Caco-2 (cell line): Measurements from ENCODE around the gene TTC39A. TPM values are rescaled to one million over a fixed set of nuclear protein-coding genes. Genes with fewer than 3 reads are reported as not detected.
"Not testable (repeated sequence)": the region's sequence is repeated elsewhere in the genome, so short reads cannot be mapped to it uniquely, and the experiment has no call there.

ENCODE experiments used
- BruUV-seq: library from RNA; stranded (reverse); fragments of 400-500 nt; replicated peaks from 2 replicates; lab custom pipeline; 2021; lab: Mats Ljungman, UMichigan
- CTCF ChIA-PET: fragments of 300-600 bp; sonication (Branson Sonifier 250); formaldehyde crosslinking; loops from one replicate; lab custom pipeline; 2022; ENCODE audit warnings: antibody characterized with exemption; lab: Charles Lee
- POLR2A ChIA-PET: fragments of 300-600 bp; sonication (Branson Sonifier 250); formaldehyde crosslinking; loops from one replicate; lab custom pipeline; 2022; ENCODE audit warnings: antibody characterized with exemption; lab: Charles Lee
- DNase-seq, 2 experiments: peaks; one replicate each; pipeline versions ENCODE4 v3.0.0 to v3.0.0-alpha.2; 2020 to 2022
- H3K27me3 ChIP-seq: replicated peaks from 2 replicates; pipeline ENCODE4 v1.6.0; 2011; ENCODE audit warnings: low read length; ENCODE audit not compliant: control insufficient read depth, insufficient read depth
- H3K36me3 ChIP-seq: 2 replicates; pipeline ENCODE4 v1.5.1; 2011; ENCODE audit warnings: low read length; ENCODE audit not compliant: control insufficient read depth, insufficient read depth
- H3K4me1 ChIP-seq: fragments of 250-450 bp; sonication (Bioruptor Pico); 2 replicates; pipeline ENCODE4 v1.5.1; 2020; ENCODE audit warnings: mild to moderate bottlenecking
- H3K4me3 ChIP-seq: 2 replicates; pipeline ENCODE4 v1.5.1; 2011; ENCODE audit warnings: low read depth, mild to moderate bottlenecking, control low read depth, low read length
- H3K9me3 ChIP-seq: fragments of 250-450 bp; sonication (Bioruptor Pico); 2 replicates; pipeline ENCODE4 v1.5.1; 2020; ENCODE audit warnings: mild to moderate bottlenecking, moderate library complexity
- H3K27ac Mint-ChIP-seq: one replicate; pipeline ENCODE4 v1.8.0; 2022; ENCODE audit warnings: mixed read lengths; ENCODE audit not compliant: unreplicated experiment
- H3K27me3 Mint-ChIP-seq: one replicate; pipeline ENCODE4 v1.8.0; 2022; ENCODE audit warnings: mixed read lengths; ENCODE audit not compliant: insufficient read depth, unreplicated experiment
- H3K36me3 Mint-ChIP-seq: one replicate; pipeline ENCODE4 v1.8.0; 2022; ENCODE audit warnings: mild to moderate bottlenecking, mixed read lengths; ENCODE audit not compliant: insufficient read depth, unreplicated experiment
- H3K4me1 Mint-ChIP-seq: one replicate; pipeline ENCODE4 v1.8.0; 2022; ENCODE audit warnings: low read depth, mixed read lengths; ENCODE audit not compliant: unreplicated experiment
- H3K4me3 Mint-ChIP-seq: one replicate; pipeline ENCODE4 v1.8.0; 2022; ENCODE audit warnings: mild to moderate bottlenecking, moderate library complexity, mixed read lengths; ENCODE audit not compliant: unreplicated experiment
- H3K9me3 Mint-ChIP-seq: one replicate; pipeline ENCODE4 v1.8.0; 2022; ENCODE audit warnings: mixed read lengths; ENCODE audit not compliant: unreplicated experiment
- CTCF ChIP-seq, 2 experiments: fragments of 200-600 bp in 1 of 2; IDR thresholded peaks; 1 replicate in 1 of 2; 2 replicates in 1 of 2; pipeline versions ENCODE4 v1.5.1 to v1.8.0; 2011 to 2022; ENCODE audit warnings: antibody characterized with exemption in 1 of 2, control low read depth in 1 of 2, inconsistent platforms in 1 of 2, low read depth in 1 of 2, low read length in 1 of 2, mild to moderate bottlenecking in 1 of 2, moderate library complexity in 1 of 2; ENCODE audit not compliant: insufficient read depth in 1 of 2, severe bottlenecking in 1 of 2, unreplicated experiment in 1 of 2
- intact Hi-C: fragments of 100-400 bp; cut with micrococcal nuclease; formaldehyde crosslinking; loops from one replicate; pipeline ENCODE4 v1.10.0; 2022; ENCODE audit not compliant: unreplicated experiment
- total RNA-seq: library from RNA; stranded (reverse); gene quantifications from 2 replicates; pipeline ENCODE4 v1.2.3, GENCODE V29; 2022

The TTC39A gene
- total RNA-seq, 1 experiment from 2014 or later, result 21.0 TPM

- no peaks in the 10 kb centered on the region for H3K9me3 Mint-ChIP-seq
- H3K36me3 ChIP-seq, result no peaks in the 10 kb centered on the region
- no peaks in the 10 kb centered on the region for H3K27me3 ChIP-seq
- no peak overlapping the region for H3K27ac Mint-ChIP-seq
- H3K9me3 ChIP-seq, result no peaks in the 10 kb centered on the region
- no TSS peak for BruUV-seq
- H3K4me1 Mint-ChIP-seq, result no peaks in the 10 kb centered on the region
- no peak for DNase-seq
- TF ChIP-seq CTCF (IDR thresholded peaks at IDR 0.05; ENCODE audit: insufficient read depth in 1 of 2, low read depth in 1 of 2, low read length in 1 of 2, severe bottlenecking in 1 of 2, unreplicated experiment in 1 of 2), result no peak
- H3K4me1 ChIP-seq, result peaks cover 11% of the 10 kb centered on the region; the same call in 1 of the 2 replicates
- H3K36me3 Mint-ChIP-seq, result no peaks in the 10 kb centered on the region
- ChIA-PET POLR2A (no interaction called here), CTCF (no interaction called here)
- intact Hi-C loops, result no loop called here
- no peaks in the 10 kb centered on the region for H3K27me3 Mint-ChIP-seq
- no peak overlapping the region for H3K4me3 ChIP-seq
- no peak overlapping the region for H3K4me3 Mint-ChIP-seq
Observed at GRCh38 chr1:51253691-51254090, 76.7 kb downstream of the TTC39A start.

GRCh38 chr1:51252366-51252765 lies 78.0 kb downstream of the TTC39A start:
- Mint-ChIP-seq H3K4me3 (no peak overlapping the region), H3K9me3 (no peaks in the 10 kb centered on the region), H3K4me1 (no peaks in the 10 kb centered on the region), H3K27me3 (no peaks in the 10 kb centered on the region), H3K27ac (no peak overlapping the region), H3K36me3 (no peaks in the 10 kb centered on the region)
- ChIA-PET CTCF (no interaction called here), POLR2A (no interaction called here)
- BruUV-seq, result no TSS peak
- TF ChIP-seq CTCF (IDR thresholded peaks at IDR 0.05; ENCODE audit: insufficient read depth in 1 of 2, low read depth in 1 of 2, low read length in 1 of 2, severe bottlenecking in 1 of 2, unreplicated experiment in 1 of 2), result no peak
- Histone ChIP-seq H3K4me1 (peaks cover 11% of the 10 kb centered on the region; the same call in 1 of the 2 replicates), H3K27me3 (no peaks in the 10 kb centered on the region), H3K4me3 (no peak overlapping the region), H3K36me3 (no peaks in the 10 kb centered on the region), H3K9me3 (no peaks in the 10 kb centered on the region)
- DNase-seq, result no peak
- intact Hi-C loops, result no loop called here

DNA sequence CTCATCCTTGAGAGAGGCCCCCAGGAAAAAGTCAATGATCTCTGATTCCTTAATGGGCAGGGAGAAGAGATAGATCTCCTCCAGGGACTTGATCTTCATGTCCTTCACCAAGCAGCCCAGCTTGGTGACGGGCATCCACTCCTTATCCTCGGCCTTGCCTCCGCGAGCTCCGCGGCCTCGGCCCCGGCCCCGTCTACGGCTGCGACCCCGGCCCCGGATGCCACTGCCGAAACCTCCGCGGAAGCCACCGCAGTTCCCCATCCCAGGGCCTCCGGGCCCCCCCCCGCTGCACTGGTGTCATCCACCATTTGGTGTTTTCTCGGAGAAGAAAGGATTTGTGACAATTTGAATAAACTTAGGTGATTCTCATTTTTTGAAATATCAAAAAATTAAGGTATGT lies 79.2 kb downstream of the TTC39A start:
- H3K27me3 Mint-ChIP-seq, H3K36me3 Mint-ChIP-seq, POLR2A ChIA-PET, H3K4me3 ChIP-seq, H3K9me3 Mint-ChIP-seq, CTCF ChIA-PET, DNase-seq, H3K9me3 ChIP-seq, H3K36me3 ChIP-seq, H3K4me3 Mint-ChIP-seq, H3K4me1 Mint-ChIP-seq, H3K27me3 ChIP-seq, intact Hi-C loops, H3K27ac Mint-ChIP-seq, BruUV-seq: not testable (repeated sequence)
- peaks cover 11% of the 10 kb centered on the region; the same call in 1 of the 2 replicates for H3K4me1 ChIP-seq

DNA sequence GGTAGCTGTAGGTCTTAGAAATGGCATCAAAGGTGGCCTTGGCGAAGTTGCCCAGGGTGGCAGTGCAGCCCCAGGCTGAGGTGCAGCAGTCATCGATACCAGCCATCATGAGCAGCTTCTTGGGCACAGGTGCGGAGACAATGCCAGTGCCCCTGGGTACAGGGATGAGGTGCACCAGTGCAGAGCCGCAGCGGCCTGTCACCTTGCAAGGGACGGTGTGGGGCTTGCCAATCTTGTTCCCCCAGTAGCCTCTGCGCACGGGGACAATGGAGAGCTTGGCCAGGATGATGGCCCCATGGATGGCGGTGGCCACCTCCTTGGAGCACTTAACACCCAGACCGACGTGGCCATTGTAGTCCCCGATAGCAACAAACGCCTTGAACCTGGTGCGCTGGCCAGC lies 79.6 kb downstream of the TTC39A start:
- POLR2A ChIA-PET, H3K27me3 Mint-ChIP-seq, intact Hi-C loops, CTCF ChIA-PET, H3K36me3 Mint-ChIP-seq, H3K4me3 Mint-ChIP-seq, BruUV-seq, H3K4me1 Mint-ChIP-seq, H3K27ac Mint-ChIP-seq, H3K27me3 ChIP-seq, H3K4me3 ChIP-seq, H3K9me3 Mint-ChIP-seq, H3K36me3 ChIP-seq, H3K9me3 ChIP-seq, DNase-seq: not testable (repeated sequence)
- H3K4me1 ChIP-seq, result peaks cover 11% of the 10 kb centered on the region; the same call in 1 of the 2 replicates
